H1 (cell line): ENCODE results near the gene SCGB3A1. TPM values are rescaled to one million over a fixed set of nuclear protein-coding genes. Genes with fewer than 3 reads are reported as not detected.

Experiments
- CTCF ChIA-PET: fragments of 300-600 bp; sonication (Branson Sonifier 250); formaldehyde crosslinking; loops from one replicate; lab custom pipeline; 2021; ENCODE audit not compliant: partially characterized antibody; lab: Charles Lee
- POLR2A ChIA-PET: fragments of 300-600 bp; sonication (Branson Sonifier 250); formaldehyde crosslinking; loops from one replicate; lab custom pipeline; 2021; ENCODE audit warnings: inconsistent platforms; ENCODE audit not compliant: partially characterized antibody; lab: Charles Lee
- DNase-seq, 2 experiments: peaks; one replicate each; pipeline versions ENCODE4 v3.0.0 to v3.0.0-alpha.2; 2010 to 2022; ENCODE audit warnings: low spot score in 2 of 2, low read depth in 1 of 2, mixed read lengths in 1 of 2
- FAIRE-seq: peaks from 2 replicates; lab custom pipeline; 2011; peaks lifted over from hg19 to GRCh38; lab: Jason Lieb, UNC
- H2AFZ ChIP-seq: 2 replicates; pipeline ENCODE4 v1.8.1; 2012; ENCODE audit warnings: low read length, inconsistent platforms
- H2AK5ac ChIP-seq: 2 replicates; pipeline ENCODE4 v1.6.1; 2013; ENCODE audit warnings: low read depth, low read length
- H2BK120ac ChIP-seq: replicated peaks from 2 replicates; pipeline ENCODE3; 2013; ENCODE audit warnings: low read depth, low read length, inconsistent platforms
- H2BK12ac ChIP-seq: 2 replicates; pipeline ENCODE4 v1.6.1; 2013; ENCODE audit warnings: low read depth, low read length
- H2BK15ac ChIP-seq: 2 replicates; pipeline ENCODE4 v1.6.1; 2013; ENCODE audit warnings: low read length
- H2BK20ac ChIP-seq: 2 replicates; pipeline ENCODE4 v1.6.1; 2013; ENCODE audit warnings: low read length
- H2BK5ac ChIP-seq: 2 replicates; pipeline ENCODE4 v1.6.1; 2013; ENCODE audit warnings: low read depth, low read length
- H3K14ac ChIP-seq: 2 replicates; pipeline ENCODE4 v1.6.1; 2013; ENCODE audit warnings: inconsistent platforms; ENCODE audit not compliant: insufficient read length
- H3K18ac ChIP-seq: 2 replicates; pipeline ENCODE4 v1.6.1; 2013; ENCODE audit warnings: low read length; ENCODE audit errors: extremely low read depth
- H3K23ac ChIP-seq: 2 replicates; pipeline ENCODE4 v1.6.1; 2013; ENCODE audit warnings: inconsistent platforms; ENCODE audit not compliant: insufficient read length
- H3K23me2 ChIP-seq: 2 replicates; pipeline ENCODE4 v1.6.1; 2013; ENCODE audit warnings: low read depth, low read length
- H3K27ac ChIP-seq: 2 replicates; pipeline ENCODE4 v1.6.1; 2011; ENCODE audit warnings: low read depth, low read length, inconsistent platforms
- H3K27me3 ChIP-seq, 4 experiments: replicated peaks in 1 of 4; 1 replicate in 1 of 4; 2 replicates in 3 of 4; pipeline versions ENCODE4 v1.6.1 to v1.8.1; 2011 to 2013; ENCODE audit warnings: low read length in 3 of 4, mild to moderate bottlenecking in 3 of 4, inconsistent platforms in 2 of 4, mixed read lengths in 2 of 4, moderate library complexity in 1 of 4; ENCODE audit not compliant: control insufficient read depth in 3 of 4, insufficient read depth in 3 of 4; ENCODE audit errors: extremely low read depth in 1 of 4
- H3K36me3 ChIP-seq, 4 experiments: 2 replicates each; pipeline versions ENCODE4 v1.6.1 to v1.8.1; 2011 to 2013; ENCODE audit warnings: mild to moderate bottlenecking in 4 of 4, low read length in 3 of 4, moderate library complexity in 2 of 4, control low read depth in 1 of 4, inconsistent platforms in 1 of 4; ENCODE audit not compliant: insufficient read depth in 4 of 4, control insufficient read depth in 2 of 4
- H3K4ac ChIP-seq: replicated peaks from 2 replicates; pipeline ENCODE3; 2013; ENCODE audit warnings: low read length, low read depth, mixed read lengths, inconsistent platforms; ENCODE audit not compliant: insufficient read length
- H3K4me1 ChIP-seq, 4 experiments: replicated peaks in 1 of 4; 1 replicate in 1 of 4; 2 replicates in 3 of 4; pipeline versions ENCODE4 v1.6.1 to v1.8.1; 2011 to 2013; ENCODE audit warnings: low read length in 3 of 4, inconsistent platforms in 2 of 4, mixed read lengths in 1 of 4; ENCODE audit not compliant: insufficient read depth in 4 of 4, control insufficient read depth in 3 of 4
- H3K4me2 ChIP-seq, 2 experiments: 2 replicates each; pipeline versions ENCODE4 v1.6.1 to v1.8.1; 2011 to 2013; ENCODE audit warnings: low read depth in 2 of 2, low read length in 2 of 2, control low read depth in 1 of 2, inconsistent platforms in 1 of 2, mild to moderate bottlenecking in 1 of 2; ENCODE audit not compliant: insufficient read depth in 1 of 2
- H3K4me3 ChIP-seq, 4 experiments: fragments of 200-600, 300-600 bp in 1 of 4; sonication (generic), shearing (Covaris generic), sonication (Bioruptor Twin) in 1 of 4; 2 replicates each; pipeline versions ENCODE4 v1.5.1 to v1.8.1; 2011 to 2016; ENCODE audit warnings: low read length in 4 of 4, low read depth in 3 of 4, control low read depth in 2 of 4, inconsistent platforms in 2 of 4, mild to moderate bottlenecking in 2 of 4, mixed read lengths in 1 of 4, moderate library complexity in 1 of 4; ENCODE audit not compliant: insufficient read depth in 2 of 4; ENCODE audit errors: extremely low read depth in 1 of 4
- H3K56ac ChIP-seq: replicated peaks from 2 replicates; pipeline ENCODE3; 2013; ENCODE audit warnings: low read depth, mild to moderate bottlenecking, mixed read lengths, low read length, inconsistent platforms; ENCODE audit not compliant: insufficient read length
- H3K79me1 ChIP-seq: 2 replicates; pipeline ENCODE4 v1.6.1; 2013; ENCODE audit warnings: low read depth, low read length, control low read depth
- H3K79me2 ChIP-seq, 2 experiments: 2 replicates each; pipeline versions ENCODE4 v1.6.1 to v1.8.1; 2012 to 2013; ENCODE audit warnings: low read length in 2 of 2, mild to moderate bottlenecking in 2 of 2, inconsistent platforms in 1 of 2; ENCODE audit not compliant: insufficient read depth in 2 of 2, control insufficient read depth in 1 of 2
- H3K9ac ChIP-seq, 4 experiments: replicated peaks in 1 of 4; 1 replicate in 1 of 4; 2 replicates in 3 of 4; pipeline versions ENCODE4 v1.6.1 to v1.8.1; 2011 to 2013; ENCODE audit warnings: low read depth in 3 of 4, low read length in 3 of 4, control low read depth in 2 of 4, mild to moderate bottlenecking in 2 of 4, moderate library complexity in 2 of 4, inconsistent platforms in 1 of 4; ENCODE audit errors: extremely low read depth in 1 of 4
- H3K9me3 ChIP-seq, 2 experiments: 2 replicates each; pipeline versions ENCODE4 v1.6.1 to v1.8.1; 2012 to 2013; ENCODE audit warnings: mild to moderate bottlenecking in 2 of 2, moderate library complexity in 2 of 2, control low read depth in 1 of 2, inconsistent platforms in 1 of 2, low read depth in 1 of 2, low read length in 1 of 2, mixed read lengths in 1 of 2; ENCODE audit not compliant: insufficient read depth in 2 of 2
- H4K20me1 ChIP-seq, 2 experiments: replicated peaks in 1 of 2; 2 replicates each; pipeline versions ENCODE3 to v1.8.1; 2011 to 2013; ENCODE audit warnings: inconsistent platforms in 2 of 2, low read length in 2 of 2, mild to moderate bottlenecking in 1 of 2; ENCODE audit not compliant: insufficient read depth in 2 of 2, control insufficient read depth in 1 of 2
- H4K5ac ChIP-seq: 2 replicates; pipeline ENCODE4 v1.6.1; 2013; ENCODE audit warnings: low read length, low read depth, mixed read lengths, inconsistent platforms; ENCODE audit not compliant: insufficient read length
- H4K8ac ChIP-seq: 2 replicates; pipeline ENCODE4 v1.8.0; 2013; ENCODE audit warnings: mild to moderate bottlenecking, moderate library complexity, low read length, inconsistent platforms; ENCODE audit not compliant: insufficient read depth; ENCODE audit errors: extremely low read depth
- H4K91ac ChIP-seq: replicated peaks from 2 replicates; pipeline ENCODE3; 2013; ENCODE audit warnings: low read length, mixed read lengths, inconsistent platforms; ENCODE audit not compliant: insufficient read length
- CTBP2 ChIP-seq: IDR thresholded peaks from 2 replicates; pipeline ENCODE4 v1.7.0; 2011; ENCODE audit warnings: borderline replicate concordance, mild to moderate bottlenecking, moderate library complexity, mixed read lengths, low read length; ENCODE audit not compliant: insufficient read depth, insufficient read length
- POLR2AphosphoS5 ChIP-seq: IDR thresholded peaks from 2 replicates; pipeline ENCODE4 v1.6.1; 2011; ENCODE audit warnings: low read depth, low read length
- SIN3A ChIP-seq, 2 experiments: IDR thresholded peaks in 1 of 2; conservative IDR thresholded peaks in 1 of 2; 2 replicates each; pipeline ENCODE4 v1.6.1; 2011 to 2012; ENCODE audit warnings: low read length in 2 of 2, improper control_type of control experiment in 1 of 2, low read depth in 1 of 2, mild to moderate bottlenecking in 1 of 2
- WGBS, 2 experiments: shearing (Covaris generic) in 1 of 2; methylation state at CpG; one replicate each; pipeline versions ENCODE4 v1.1.6 to v1.1.7; 2013 to 2015; ENCODE audit warnings: low lambda C conversion rate in 2 of 2, mixed read lengths in 2 of 2, inconsistent platforms in 1 of 2, low coverage in 1 of 2, missing lambda C conversion rate in 1 of 2; ENCODE audit not compliant: insufficient replicate concordance in 2 of 2, insufficient coverage in 1 of 2, insufficient read length in 1 of 2; ENCODE audit errors: extremely low coverage in 1 of 2, missing lambda C conversion rate in 1 of 2; 5-methylcytosine and 5-hydroxymethylcytosine counted together
- polyA plus RNA-seq, 7 experiments: library from polyadenylated mRNA; depleted of rRNA in 3 of 7; stranded (reverse) in 5 of 7; unstranded in 2 of 7; fragments of >200 nt in 5 of 7; fragments of 200-250 nt in 2 of 7; gene quantifications; 1 replicate in 5 of 7; 2 replicates in 1 of 7; 4 replicates in 1 of 7; pipeline versions ENCODE4 v1.2.1 to v1.2.3, GENCODE V29; 2011 to 2013; ENCODE audit warnings: missing spikeins in 2 of 7, mixed read lengths in 2 of 7
- total RNA-seq: library from RNA; stranded (reverse); fragmentation: NEBNext Ultra II Directional; extraction: Animal tissue kit (Norgen Biotek cat#: 25700); gene quantifications from 2 replicates; pipeline ENCODE4 v1.2.1, GENCODE V29; 2021

SCGB3A1 gene
- total and polyA plus RNA-seq, 2 of the 8 experiments (the other 6 are each of a cell fraction or from before 2014, with no cell fraction given): 0.20 TPM; not detected in 1

- Histone ChIP-seq H3K4me2 (no peak overlapping the region), H2BK20ac (no peak overlapping the region), H3K18ac (no peak overlapping the region), H3K79me1 (no peaks in the 10 kb centered on the region), H3K27me3 (no peaks in the 10 kb centered on the region), H3K56ac (no peak overlapping the region), H3K23ac (no peak overlapping the region), H3K4ac (no peak overlapping the region), H3K9ac (no peak overlapping the region), H2AFZ (no peak overlapping the region), H4K5ac (no peak overlapping the region), H3K36me3 (no peaks in the 10 kb centered on the region), H2AK5ac (no peak overlapping the region), H3K4me3 (no peak overlapping the region), H3K4me1 (no peaks in the 10 kb centered on the region; a peak in 2 of 7 replicates), H4K8ac (no peak overlapping the region), H2BK12ac (no peak overlapping the region), H2BK120ac (no peak overlapping the region), H4K91ac (no peak overlapping the region), H3K27ac (no peak overlapping the region), H3K9me3 (no peaks in the 10 kb centered on the region), H2BK15ac (no peak overlapping the region), H3K23me2 (no peaks in the 10 kb centered on the region), H2BK5ac (no peak overlapping the region), H3K14ac (no peak overlapping the region), H4K20me1 (peaks cover 0 to 1% of the 10 kb centered on the region in 2 experiments), H3K79me2 (no peaks in the 10 kb centered on the region)
- DNase-seq: no peak
- WGBS, 2 experiments: 94% methylated on average over 12 of the region's 15 CpGs; no CpG with 5 or more reads in 1 of the 2 experiments
- ChIA-PET CTCF (interaction anchor here (0.8 to 7.4 kb wide), 3 partner anchors 11 to 15 kb away, joined by 3 to 52 read pairs (median 3); no protein-coding TSS in a partner anchor), POLR2A (interaction anchor here (1.0 kb wide), 1 partner anchor 13 kb away, joined by 3 read pairs; no protein-coding TSS in a partner anchor)
- FAIRE-seq: no peak
- TF ChIP-seq SIN3A (conservative IDR thresholded peaks at IDR 0.05 in 1 of 2, IDR thresholded peaks at IDR 0.05 in 1 of 2; ENCODE audit: low read depth in 1 of 2, low read length in 2 of 2) (no peak), POLR2AphosphoS5 (no peak), CTBP2 (no peak)
Measured at GRCh38 chr5:180609386-180609785, 18.1 kb upstream of the SCGB3A1 start.
